Left lung (tissue), 10 donors: ENCODE measurements around the gene CLDN10. TPM values are rescaled to one million over a fixed set of nuclear protein-coding genes. Genes with fewer than 3 reads are reported as not detected.
A peak's percentile ranks its signal among the peaks of the same experiment; 100 is the strongest.

ENCODE experiments used
- ATAC-seq: fragments of 200-7000 bp; cut with Tn5 transposase; one replicate; pipeline ENCODE4 v1.9.1; 2020; ENCODE audit warnings: moderate library complexity
- DNase-seq, 4 donors: peaks; one replicate each; pipeline ENCODE4 v3.0.0-alpha.2; 2013 to 2020
- H3K27ac ChIP-seq, 2 donors: fragments of 200-600 bp; sonication (generic) in 1 of 2; one replicate each; pipeline versions ENCODE4 v1.5.0 to v1.8.0; 2020 to 2021
- H3K27me3 ChIP-seq, 2 donors: fragments of 200-600 bp; sonication (generic) in 1 of 2; one replicate each; pipeline versions ENCODE4 v1.5.0 to v1.8.0; 2020 to 2021
- H3K36me3 ChIP-seq, 2 donors: fragments of 200-600 bp; sonication (generic) in 1 of 2; one replicate each; pipeline versions ENCODE4 v1.5.0 to v1.8.0; 2020 to 2021
- H3K4me1 ChIP-seq, 2 donors: fragments of 200-600 bp; one replicate each; pipeline ENCODE4 v1.8.0; 2021
- H3K4me3 ChIP-seq, 2 donors: fragments of 200-600 bp; sonication (generic) in 1 of 2; one replicate each; pipeline versions ENCODE4 v1.5.0 to v1.8.0; 2020 to 2021; ENCODE audit warnings: mild to moderate bottlenecking in 1 of 2
- H3K9me3 ChIP-seq, 2 donors: fragments of 200-600 bp; sonication (generic) in 1 of 2; one replicate each; pipeline versions ENCODE4 v1.5.0 to v1.8.0; 2020 to 2021
- CTCF ChIP-seq, 2 donors: fragments of 200-600 bp; sonication (generic) in 1 of 2; IDR thresholded peaks; one replicate each; pipeline versions ENCODE4 v1.5.0 to v1.8.0; 2021; ENCODE audit warnings: antibody characterized with exemption in 2 of 2
- intact Hi-C, 2 donors: fragments of 100-400 bp; cut with DNase I; formaldehyde crosslinking; loops; one replicate each; pipeline versions ENCODE4 v1.11.2 to v1.14.2; 2022
- polyA plus RNA-seq, 6 donors: library from polyadenylated mRNA; unstranded; fragments of 120-200 nt; gene quantifications; one replicate each; pipeline ENCODE4 v1.2.1, GENCODE V29; 2013; ENCODE audit not compliant: insufficient read length in 6 of 6
- total RNA-seq, 2 donors: library from RNA; stranded (reverse); fragmentation: NEBNext Ultra II Directional; extraction: Animal tissue kit (Norgen Biotek cat#: 25700); gene quantifications; one replicate each; pipeline ENCODE4 v1.2.1, GENCODE V29; 2021
- donor health status: DM: no; HTN: yes; CAD: no.
- donor health status: DM: no; HTN: no; CAD: no.

The CLDN10 gene
- total and polyA plus RNA-seq, 8 donors: 1.3 to 4.7 (median 2.4) TPM

GRCh38 chr13:95547531-95548167 is 4.9 kb upstream of the CLDN10 start:
- Histone ChIP-seq H3K4me3 (no peak overlapping the region), H3K9me3 (no peaks in the 10 kb centered on the region), H3K27ac (no peak overlapping the region), H3K27me3 (peaks cover 31 to 32% of the 10 kb centered on the region in 2 donors), H3K4me1 (peaks cover 0 to 5% of the 10 kb centered on the region in 2 donors), H3K36me3 (no peaks in the 10 kb centered on the region)
- DNase-seq: no peak
- intact Hi-C loops: no loop called here
- TF ChIP-seq CTCF (IDR thresholded peaks at IDR 0.05): no peak
- no peak for ATAC-seq

- Histone ChIP-seq H3K27ac (no peak overlapping the region), H3K36me3 (no peaks in the 10 kb centered on the region), H3K9me3 (no peaks in the 10 kb centered on the region), H3K27me3 (peaks cover 43 to 57% of the 10 kb centered on the region in 2 donors), H3K4me3 (peak overlapping the region in 1 of 2 donors; percentile 16), H3K4me1 (peaks cover 0 to 19% of the 10 kb centered on the region in 2 donors)
- no peak for TF ChIP-seq CTCF (IDR thresholded peaks at IDR 0.05)
- DNase-seq (no peak), ATAC-seq (no peak)
- intact Hi-C loops: no loop called here
Measured at GRCh38 chr13:95552208-95552538, 347 bp upstream of the CLDN10 start.

- Histone ChIP-seq H3K36me3 (no peaks in the 10 kb centered on the region), H3K4me3 (peak overlapping the region in 1 of 2 donors; percentile 16), H3K27me3 (peaks cover 40 to 65% of the 10 kb centered on the region in 2 donors), H3K4me1 (peaks cover 0 to 19% of the 10 kb centered on the region in 2 donors), H3K27ac (no peak overlapping the region), H3K9me3 (no peaks in the 10 kb centered on the region)
- intact Hi-C loops: no loop called here
- no peak for TF ChIP-seq CTCF (IDR thresholded peaks at IDR 0.05)
- ATAC-seq (peak; percentile 54), DNase-seq (peak in 3 of 4 donors; percentile 24 to 79 (median 45))
Measured at GRCh38 chr13:95553581-95554385, 1.3 kb downstream of the CLDN10 start.

- no peak overlapping the region for H3K4me3 ChIP-seq
- H3K36me3 ChIP-seq: no peaks in the 10 kb centered on the region
- peaks cover 0 to 19% of the 10 kb centered on the region in 2 donors for H3K4me1 ChIP-seq
- no peak for DNase-seq
- no peaks in the 10 kb centered on the region for H3K9me3 ChIP-seq
- no peak for ATAC-seq
- peaks cover 26 to 39% of the 10 kb centered on the region in 2 donors for H3K27me3 ChIP-seq
- no peak for TF ChIP-seq CTCF (IDR thresholded peaks at IDR 0.05)
- intact Hi-C loops: no loop called here
- H3K27ac ChIP-seq: no peak overlapping the region
Measured at GRCh38 chr13:95557013-95557412, 4.5 kb downstream of the CLDN10 start.

- no peak for TF ChIP-seq CTCF (IDR thresholded peaks at IDR 0.05)
- no peaks in the 10 kb centered on the region for H3K4me1 ChIP-seq
- no peak overlapping the region for H3K27ac ChIP-seq
- DNase-seq: no peak
- no peaks in the 10 kb centered on the region for H3K36me3 ChIP-seq
- ATAC-seq: no peak
- no peak overlapping the region for H3K4me3 ChIP-seq
- no peaks in the 10 kb centered on the region for H3K9me3 ChIP-seq
- intact Hi-C loops: no loop called here
- H3K27me3 ChIP-seq: peaks cover 5 to 18% of the 10 kb centered on the region in 2 donors
Measured at GRCh38 chr13:95559100-95559499, 6.6 kb downstream of the CLDN10 start.
